ENCODE results near the gene ABCA13. TPM values are rescaled to one million over a fixed set of nuclear protein-coding genes. Genes with fewer than 3 reads are reported as not detected.
A peak's percentile ranks its signal among the peaks of the same experiment; 100 is the strongest.

Gene ABCA13, protein sequence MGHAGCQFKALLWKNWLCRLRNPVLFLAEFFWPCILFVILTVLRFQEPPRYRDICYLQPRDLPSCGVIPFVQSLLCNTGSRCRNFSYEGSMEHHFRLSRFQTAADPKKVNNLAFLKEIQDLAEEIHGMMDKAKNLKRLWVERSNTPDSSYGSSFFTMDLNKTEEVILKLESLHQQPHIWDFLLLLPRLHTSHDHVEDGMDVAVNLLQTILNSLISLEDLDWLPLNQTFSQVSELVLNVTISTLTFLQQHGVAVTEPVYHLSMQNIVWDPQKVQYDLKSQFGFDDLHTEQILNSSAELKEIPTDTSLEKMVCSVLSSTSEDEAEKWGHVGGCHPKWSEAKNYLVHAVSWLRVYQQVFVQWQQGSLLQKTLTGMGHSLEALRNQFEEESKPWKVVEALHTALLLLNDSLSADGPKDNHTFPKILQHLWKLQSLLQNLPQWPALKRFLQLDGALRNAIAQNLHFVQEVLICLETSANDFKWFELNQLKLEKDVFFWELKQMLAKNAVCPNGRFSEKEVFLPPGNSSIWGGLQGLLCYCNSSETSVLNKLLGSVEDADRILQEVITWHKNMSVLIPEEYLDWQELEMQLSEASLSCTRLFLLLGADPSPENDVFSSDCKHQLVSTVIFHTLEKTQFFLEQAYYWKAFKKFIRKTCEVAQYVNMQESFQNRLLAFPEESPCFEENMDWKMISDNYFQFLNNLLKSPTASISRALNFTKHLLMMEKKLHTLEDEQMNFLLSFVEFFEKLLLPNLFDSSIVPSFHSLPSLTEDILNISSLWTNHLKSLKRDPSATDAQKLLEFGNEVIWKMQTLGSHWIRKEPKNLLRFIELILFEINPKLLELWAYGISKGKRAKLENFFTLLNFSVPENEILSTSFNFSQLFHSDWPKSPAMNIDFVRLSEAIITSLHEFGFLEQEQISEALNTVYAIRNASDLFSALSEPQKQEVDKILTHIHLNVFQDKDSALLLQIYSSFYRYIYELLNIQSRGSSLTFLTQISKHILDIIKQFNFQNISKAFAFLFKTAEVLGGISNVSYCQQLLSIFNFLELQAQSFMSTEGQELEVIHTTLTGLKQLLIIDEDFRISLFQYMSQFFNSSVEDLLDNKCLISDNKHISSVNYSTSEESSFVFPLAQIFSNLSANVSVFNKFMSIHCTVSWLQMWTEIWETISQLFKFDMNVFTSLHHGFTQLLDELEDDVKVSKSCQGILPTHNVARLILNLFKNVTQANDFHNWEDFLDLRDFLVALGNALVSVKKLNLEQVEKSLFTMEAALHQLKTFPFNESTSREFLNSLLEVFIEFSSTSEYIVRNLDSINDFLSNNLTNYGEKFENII (N-terminal part only)
- 0.10 and 0.76 TPM in 2 replicates for total RNA-seq (2021)
- percentile 17 among the genes with signal in this experiment for Bru-seq, nascent RNA
- BruChase-seq, experiment 1, labeled RNA remaining after a 2-hour chase: percentile 7 among the genes with signal in this experiment
- BruChase-seq, experiment 2, labeled RNA remaining after a 6-hour chase: percentile 11 among the genes with signal in this experiment
- long read RNA-seq, partial matches to known transcripts: 0 of 2 reads
- long read RNA-seq, other reads (novel, unspliced or antisense): 2 of 2 reads

DNA sequence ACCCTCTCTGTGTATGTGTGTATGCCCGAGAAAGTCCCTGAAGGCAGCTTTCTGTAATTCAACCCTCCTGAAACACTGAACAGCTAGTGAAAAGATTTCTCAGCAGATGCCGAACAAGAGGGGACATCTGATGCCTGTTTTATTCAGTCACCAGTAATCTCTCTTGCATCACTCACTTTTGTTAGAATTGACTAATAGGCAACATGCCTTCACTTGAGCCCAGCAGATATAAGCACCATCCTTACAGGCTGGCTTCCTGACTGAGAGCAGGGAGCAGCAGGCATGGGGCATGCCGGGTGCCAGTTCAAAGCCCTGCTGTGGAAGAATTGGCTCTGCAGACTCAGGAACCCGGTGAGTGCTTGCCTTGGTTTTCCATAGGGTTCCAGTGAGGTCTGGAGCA is at the start of gene ABCA13:
Gene ABCA13, plus strand, starts transcription at position 257 of the 400 bp plus-strand sequence. Its CDS starts 26 bp downstream, at position 283.
- Histone ChIP-seq H2AFZ (no peak within 1 kb of the TSS), H3K27ac (no peak within 1 kb of the TSS), H3K4me3 (no peak within 1 kb of the TSS), H3F3A (ENCODE audit: insufficient read depth, low read depth) (no peaks in the 10 kb centered on the region), H3K4me2 (no peak within 1 kb of the TSS), H3K27me3 (ENCODE audit: insufficient read depth, low read depth) (no peaks in the 10 kb centered on the region), H3K9me2 (ENCODE audit: insufficient read depth) (no peaks in the 10 kb centered on the region), H3K79me2 (ENCODE audit: low read depth) (no peaks in the 10 kb centered on the region), H4K20me1 (ENCODE audit: insufficient read depth) (no peaks in the 10 kb centered on the region), H3K36me3 (ENCODE audit: low read depth) (no peaks in the 10 kb centered on the region), H3K4me1 (replicated peaks; ENCODE audit: insufficient read depth) (0 out of 2 replicates have a peak, but pooled peaks cover 8% of the 10 kb centered on the region), H3K9me3 (ENCODE audit: insufficient read depth, low read depth) (no peaks in the 10 kb centered on the region)
- DNase-seq: no peak
- BruUV-seq (replicated peaks): no TSS peak
- intact Hi-C loops (cut with micrococcal nuclease; ENCODE audit: unreplicated experiment): no loop called here
- no peak for TF ChIP-seq EZH2 (IDR thresholded peaks at IDR 0.05; ENCODE audit: low read depth)
- TF ChIP-seq, protein P1, sequence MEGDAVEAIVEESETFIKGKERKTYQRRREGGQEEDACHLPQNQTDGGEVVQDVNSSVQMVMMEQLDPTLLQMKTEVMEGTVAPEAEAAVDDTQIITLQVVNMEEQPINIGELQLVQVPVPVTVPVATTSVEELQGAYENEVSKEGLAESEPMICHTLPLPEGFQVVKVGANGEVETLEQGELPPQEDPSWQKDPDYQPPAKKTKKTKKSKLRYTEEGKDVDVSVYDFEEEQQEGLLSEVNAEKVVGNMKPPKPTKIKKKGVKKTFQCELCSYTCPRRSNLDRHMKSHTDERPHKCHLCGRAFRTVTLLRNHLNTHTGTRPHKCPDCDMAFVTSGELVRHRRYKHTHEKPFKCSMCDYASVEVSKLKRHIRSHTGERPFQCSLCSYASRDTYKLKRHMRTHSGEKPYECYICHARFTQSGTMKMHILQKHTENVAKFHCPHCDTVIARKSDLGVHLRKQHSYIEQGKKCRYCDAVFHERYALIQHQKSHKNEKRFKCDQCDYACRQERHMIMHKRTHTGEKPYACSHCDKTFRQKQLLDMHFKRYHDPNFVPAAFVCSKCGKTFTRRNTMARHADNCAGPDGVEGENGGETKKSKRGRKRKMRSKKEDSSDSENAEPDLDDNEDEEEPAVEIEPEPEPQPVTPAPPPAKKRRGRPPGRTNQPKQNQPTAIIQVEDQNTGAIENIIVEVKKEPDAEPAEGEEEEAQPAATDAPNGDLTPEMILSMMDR (conservative IDR thresholded peaks at IDR 0.05): no peak
- ChIA-PET POLR2A (ENCODE audit: unreplicated experiment) (no interaction called here), CTCF (no interaction called here)

DNA sequence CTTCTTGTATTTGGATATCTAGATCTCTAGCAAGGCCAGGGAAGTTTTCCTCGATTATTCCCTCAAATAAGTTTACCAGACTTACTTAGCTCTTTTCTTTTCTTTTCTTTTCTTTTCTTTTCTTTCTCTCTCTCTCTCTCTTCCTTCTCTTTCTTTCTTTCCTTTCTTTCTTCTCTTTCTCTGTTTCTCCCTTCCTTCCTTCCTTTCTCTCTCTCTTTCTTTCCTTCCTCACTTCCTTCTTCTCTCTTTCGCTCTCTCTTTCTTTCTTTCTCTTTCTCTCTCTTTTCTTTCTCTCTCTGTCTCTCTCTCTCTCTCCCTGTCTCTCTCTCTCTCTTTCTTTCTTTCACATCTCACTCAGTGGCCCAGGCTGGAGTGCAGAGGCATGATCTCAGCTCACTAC is 45.2 kb upstream of the ABCA13 start:
- DNase-seq: no peak
- no peaks in the 10 kb centered on the region for H3F3A ChIP-seq (ENCODE audit: insufficient read depth, low read depth)
- no peak overlapping the region for H3K4me3 ChIP-seq
- H3K36me3 ChIP-seq (ENCODE audit: low read depth): no peaks in the 10 kb centered on the region
- peaks cover 6% of the 10 kb centered on the region; the same call in 1 of the 2 replicates for H3K9me2 ChIP-seq (ENCODE audit: insufficient read depth)
- no peaks in the 10 kb centered on the region for H4K20me1 ChIP-seq (ENCODE audit: insufficient read depth)
- intact Hi-C loops (cut with micrococcal nuclease; ENCODE audit: unreplicated experiment): no loop called here
- H3K27me3 ChIP-seq (ENCODE audit: insufficient read depth, low read depth): 0 out of 2 replicates have a peak, but pooled peaks cover 3% of the 10 kb centered on the region
- ChIA-PET POLR2A (ENCODE audit: unreplicated experiment) (no interaction called here), CTCF (interaction anchor here (0.8 kb wide), 1 partner anchor 15 kb away, joined by 5 read pairs; no protein-coding TSS in a partner anchor)
- TF ChIP-seq EZH2 (IDR thresholded peaks at IDR 0.05; ENCODE audit: low read depth): no peak
- TF ChIP-seq, protein P1 (conservative IDR thresholded peaks at IDR 0.05): no peak
- H3K4me1 ChIP-seq (replicated peaks; ENCODE audit: insufficient read depth): no peaks in the 10 kb centered on the region
- no peak overlapping the region for H2AFZ ChIP-seq
- no TSS peak for BruUV-seq (replicated peaks)
- H3K9me3 ChIP-seq (ENCODE audit: insufficient read depth, low read depth): no peaks in the 10 kb centered on the region
- H3K27ac ChIP-seq: no peak overlapping the region
- H3K4me2 ChIP-seq: no peak overlapping the region
- no peaks in the 10 kb centered on the region for H3K79me2 ChIP-seq (ENCODE audit: low read depth)

All from PC-9 (cell line).